ENCODE data around the gene SPDEF. TPM values are rescaled to one million over a fixed set of nuclear protein-coding genes. Genes with fewer than 3 reads are reported as not detected.

The SPDEF gene
- total and polyA plus RNA-seq, 7 experiments from 2014 or later: 0.39 to 0.40 TPM; not detected in 5

GRCh38 chr6:34540841-34541240 is 15.3 kb downstream of the SPDEF start:
- no peak overlapping the region for H3K4me3 ChIP-seq (ENCODE audit: low read length)
- no peak overlapping the region for H3K27ac ChIP-seq (ENCODE audit: low read depth, low read length)
- H3K4me3 Mint-ChIP-seq: no peak overlapping the region
- no peaks in the 10 kb centered on the region for H3K36me3 ChIP-seq (ENCODE audit: control insufficient read depth in 2 of 3, insufficient read depth in 3 of 3, low read length in 3 of 3)
- H3K36me3 Mint-ChIP-seq: no peaks in the 10 kb centered on the region
- intact Hi-C loops (cut with micrococcal nuclease): no loop called here
- H3K9me3 ChIP-seq (ENCODE audit: control insufficient read depth in 2 of 3, low read length in 3 of 3): no peaks in the 10 kb centered on the region
- peaks cover 0 to 2% (median 0%) of the 10 kb centered on the region in 7 donors for H3K4me1 Mint-ChIP-seq
- ATAC-seq: no peak
- H3K27me3 ChIP-seq (ENCODE audit: control insufficient read depth in 2 of 2, insufficient read depth in 2 of 2, low read length in 2 of 2): no peaks in the 10 kb centered on the region
- ChIA-PET CTCF (no interaction called here), POLR2A (no interaction called here)
- peaks cover 0 to 1% (median 0%) of the 10 kb centered on the region in 5 donors for H3K27me3 Mint-ChIP-seq
- no peaks in the 10 kb centered on the region for H3K4me1 ChIP-seq (ENCODE audit: control insufficient read depth in 2 of 2, insufficient read depth in 2 of 2, low read length in 2 of 2)
- H3K9me3 Mint-ChIP-seq: no peaks in the 10 kb centered on the region
- no peak overlapping the region for H3K27ac Mint-ChIP-seq
- no peak for DNase-seq

GRCh38 chr6:34540222-34540621 is 15.9 kb downstream of the SPDEF start:
- no peaks in the 10 kb centered on the region for H3K36me3 Mint-ChIP-seq
- intact Hi-C loops (cut with micrococcal nuclease): no loop called here
- H3K27me3 Mint-ChIP-seq: no peaks in the 10 kb centered on the region
- no peaks in the 10 kb centered on the region for H3K36me3 ChIP-seq (ENCODE audit: control insufficient read depth in 2 of 3, insufficient read depth in 3 of 3, low read length in 3 of 3)
- no peak overlapping the region for H3K4me3 ChIP-seq (ENCODE audit: low read length)
- DNase-seq: no peak
- no peaks in the 10 kb centered on the region for H3K4me1 ChIP-seq (ENCODE audit: control insufficient read depth in 2 of 2, insufficient read depth in 2 of 2, low read length in 2 of 2)
- ChIA-PET CTCF (no interaction called here), POLR2A (no interaction called here)
- no peaks in the 10 kb centered on the region for H3K9me3 Mint-ChIP-seq
- no peak overlapping the region for H3K4me3 Mint-ChIP-seq
- no peak overlapping the region for H3K27ac ChIP-seq (ENCODE audit: low read depth, low read length)
- H3K27me3 ChIP-seq (ENCODE audit: control insufficient read depth in 2 of 2, insufficient read depth in 2 of 2, low read length in 2 of 2): no peaks in the 10 kb centered on the region
- H3K9me3 ChIP-seq (ENCODE audit: control insufficient read depth in 2 of 3, low read length in 3 of 3): no peaks in the 10 kb centered on the region
- peaks cover 0 to 2% (median 0%) of the 10 kb centered on the region in 7 donors for H3K4me1 Mint-ChIP-seq
- ATAC-seq: no peak
- H3K27ac Mint-ChIP-seq: no peak overlapping the region

- Mint-ChIP-seq H3K4me1 (peaks cover 0 to 2% (median 0%) of the 10 kb centered on the region in 7 donors), H3K36me3 (no peaks in the 10 kb centered on the region), H3K9me3 (no peaks in the 10 kb centered on the region), H3K4me3 (no peak overlapping the region), H3K27me3 (no peaks in the 10 kb centered on the region), H3K27ac (no peak overlapping the region)
- Histone ChIP-seq H3K27ac (ENCODE audit: low read depth, low read length) (no peak overlapping the region), H3K27me3 (ENCODE audit: control insufficient read depth in 2 of 2, insufficient read depth in 2 of 2, low read length in 2 of 2) (no peaks in the 10 kb centered on the region), H3K4me3 (ENCODE audit: low read length) (no peak overlapping the region), H3K36me3 (ENCODE audit: control insufficient read depth in 2 of 3, insufficient read depth in 3 of 3, low read length in 3 of 3) (no peaks in the 10 kb centered on the region), H3K4me1 (ENCODE audit: control insufficient read depth in 2 of 2, insufficient read depth in 2 of 2, low read length in 2 of 2) (no peaks in the 10 kb centered on the region), H3K9me3 (ENCODE audit: control insufficient read depth in 2 of 3, low read length in 3 of 3) (no peaks in the 10 kb centered on the region)
- DNase-seq (no peak), ATAC-seq (no peak)
- intact Hi-C loops (cut with micrococcal nuclease): no loop called here
- ChIA-PET POLR2A (no interaction called here), CTCF (no interaction called here)
Observed at GRCh38 chr6:34539181-34539580, 16.9 kb downstream of the SPDEF start.

GRCh38 chr6:34538581-34538980 is 17.5 kb downstream of the SPDEF start:
- H3K27ac Mint-ChIP-seq: no peak overlapping the region
- H3K27me3 Mint-ChIP-seq: no peaks in the 10 kb centered on the region
- no peak overlapping the region for H3K4me3 ChIP-seq (ENCODE audit: low read length)
- H3K36me3 ChIP-seq (ENCODE audit: control insufficient read depth in 2 of 3, insufficient read depth in 3 of 3, low read length in 3 of 3): no peaks in the 10 kb centered on the region
- H3K4me1 ChIP-seq (ENCODE audit: control insufficient read depth in 2 of 2, insufficient read depth in 2 of 2, low read length in 2 of 2): no peaks in the 10 kb centered on the region
- POLR2A ChIA-PET: no interaction called here
- ATAC-seq (no peak), DNase-seq (no peak)
- no peaks in the 10 kb centered on the region for H3K27me3 ChIP-seq (ENCODE audit: control insufficient read depth in 2 of 2, insufficient read depth in 2 of 2, low read length in 2 of 2)
- no peaks in the 10 kb centered on the region for H3K9me3 Mint-ChIP-seq
- no peak overlapping the region for H3K4me3 Mint-ChIP-seq
- no peak overlapping the region for H3K27ac ChIP-seq (ENCODE audit: low read depth, low read length)
- intact Hi-C loops (cut with micrococcal nuclease): no loop called here
- CTCF ChIA-PET: no interaction called here
- H3K4me1 Mint-ChIP-seq: peaks cover 0 to 2% (median 0%) of the 10 kb centered on the region in 7 donors
- no peaks in the 10 kb centered on the region for H3K36me3 Mint-ChIP-seq
- H3K9me3 ChIP-seq (ENCODE audit: control insufficient read depth in 2 of 3, low read length in 3 of 3): no peaks in the 10 kb centered on the region

- H3K4me3 ChIP-seq (ENCODE audit: low read length): no peak overlapping the region
- ATAC-seq: no peak
- H3K9me3 Mint-ChIP-seq: no peaks in the 10 kb centered on the region
- no peak overlapping the region for H3K27ac Mint-ChIP-seq
- no peak overlapping the region for H3K4me3 Mint-ChIP-seq
- H3K4me1 ChIP-seq (ENCODE audit: control insufficient read depth in 2 of 2, insufficient read depth in 2 of 2, low read length in 2 of 2): no peaks in the 10 kb centered on the region
- no peaks in the 10 kb centered on the region for H3K36me3 Mint-ChIP-seq
- H3K27me3 ChIP-seq (ENCODE audit: control insufficient read depth in 2 of 2, insufficient read depth in 2 of 2, low read length in 2 of 2): no peaks in the 10 kb centered on the region
- CTCF ChIA-PET: no interaction called here
- no peaks in the 10 kb centered on the region for H3K27me3 Mint-ChIP-seq
- no peaks in the 10 kb centered on the region for H3K4me1 Mint-ChIP-seq
- intact Hi-C loops (cut with micrococcal nuclease): no loop called here
- no peaks in the 10 kb centered on the region for H3K36me3 ChIP-seq (ENCODE audit: control insufficient read depth in 2 of 3, insufficient read depth in 3 of 3, low read length in 3 of 3)
- no peak for DNase-seq
- POLR2A ChIA-PET: no interaction called here
- no peaks in the 10 kb centered on the region for H3K9me3 ChIP-seq (ENCODE audit: control insufficient read depth in 2 of 3, low read length in 3 of 3)
- H3K27ac ChIP-seq (ENCODE audit: low read depth, low read length): no peak overlapping the region
Observed at GRCh38 chr6:34537922-34538550, 18.1 kb downstream of the SPDEF start.

- H3K36me3 Mint-ChIP-seq: no peaks in the 10 kb centered on the region
- H3K36me3 ChIP-seq (ENCODE audit: control insufficient read depth in 2 of 3, insufficient read depth in 3 of 3, low read length in 3 of 3): no peaks in the 10 kb centered on the region
- no peak overlapping the region for H3K4me3 Mint-ChIP-seq
- ATAC-seq (no peak), DNase-seq (no peak)
- no peak overlapping the region for H3K4me3 ChIP-seq (ENCODE audit: low read length)
- no peaks in the 10 kb centered on the region for H3K4me1 Mint-ChIP-seq
- H3K27ac ChIP-seq (ENCODE audit: low read depth, low read length): no peak overlapping the region
- ChIA-PET POLR2A (no interaction called here), CTCF (interaction anchor here (0.5 kb wide), 1 partner anchor 48 kb away, joined by 4 read pairs; no protein-coding TSS in a partner anchor)
- no peaks in the 10 kb centered on the region for H3K9me3 ChIP-seq (ENCODE audit: control insufficient read depth in 2 of 3, low read length in 3 of 3)
- no peaks in the 10 kb centered on the region for H3K27me3 ChIP-seq (ENCODE audit: control insufficient read depth in 2 of 2, insufficient read depth in 2 of 2, low read length in 2 of 2)
- no peaks in the 10 kb centered on the region for H3K9me3 Mint-ChIP-seq
- H3K27me3 Mint-ChIP-seq: no peaks in the 10 kb centered on the region
- intact Hi-C loops (cut with micrococcal nuclease): no loop called here
- no peak overlapping the region for H3K27ac Mint-ChIP-seq
- H3K4me1 ChIP-seq (ENCODE audit: control insufficient read depth in 2 of 2, insufficient read depth in 2 of 2, low read length in 2 of 2): no peaks in the 10 kb centered on the region
Observed at GRCh38 chr6:34536959-34537848, 18.9 kb downstream of the SPDEF start.

Measured in naive thymus-derived CD4-positive, alpha-beta T cell (primary cell).